ENCODE measurements around the gene RANBP9.

DNA sequence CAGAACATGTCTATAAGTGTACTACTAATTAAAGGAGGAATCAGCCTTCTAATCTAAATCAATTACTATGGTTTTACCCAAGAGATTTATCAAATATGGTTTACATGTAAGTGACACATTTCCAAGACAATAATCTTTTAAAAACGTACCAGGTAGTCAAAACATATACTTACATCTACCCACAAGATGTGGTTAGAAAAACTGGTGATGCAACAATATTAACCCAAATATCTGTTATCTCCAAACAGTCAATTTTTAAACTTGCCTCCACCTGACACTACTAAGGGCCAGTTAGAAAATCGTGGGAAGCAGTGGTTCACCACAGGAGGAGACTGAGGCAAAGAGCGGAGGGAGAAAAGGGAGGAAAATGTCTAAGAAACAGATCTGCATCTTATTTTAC, 68.5 kb downstream of the RANBP9 start:
- TF ChIP-seq, protein P1, sequence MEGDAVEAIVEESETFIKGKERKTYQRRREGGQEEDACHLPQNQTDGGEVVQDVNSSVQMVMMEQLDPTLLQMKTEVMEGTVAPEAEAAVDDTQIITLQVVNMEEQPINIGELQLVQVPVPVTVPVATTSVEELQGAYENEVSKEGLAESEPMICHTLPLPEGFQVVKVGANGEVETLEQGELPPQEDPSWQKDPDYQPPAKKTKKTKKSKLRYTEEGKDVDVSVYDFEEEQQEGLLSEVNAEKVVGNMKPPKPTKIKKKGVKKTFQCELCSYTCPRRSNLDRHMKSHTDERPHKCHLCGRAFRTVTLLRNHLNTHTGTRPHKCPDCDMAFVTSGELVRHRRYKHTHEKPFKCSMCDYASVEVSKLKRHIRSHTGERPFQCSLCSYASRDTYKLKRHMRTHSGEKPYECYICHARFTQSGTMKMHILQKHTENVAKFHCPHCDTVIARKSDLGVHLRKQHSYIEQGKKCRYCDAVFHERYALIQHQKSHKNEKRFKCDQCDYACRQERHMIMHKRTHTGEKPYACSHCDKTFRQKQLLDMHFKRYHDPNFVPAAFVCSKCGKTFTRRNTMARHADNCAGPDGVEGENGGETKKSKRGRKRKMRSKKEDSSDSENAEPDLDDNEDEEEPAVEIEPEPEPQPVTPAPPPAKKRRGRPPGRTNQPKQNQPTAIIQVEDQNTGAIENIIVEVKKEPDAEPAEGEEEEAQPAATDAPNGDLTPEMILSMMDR (IDR thresholded peaks at IDR 0.05): no peak
- no peak for TF ChIP-seq ZFX (IDR thresholded peaks at IDR 0.05; ENCODE audit: borderline replicate concordance)

All from 22Rv1 (cell line).